GM21528 (cell line): ENCODE data around the gene CUX1.
"Not testable (repeated sequence)": the region's sequence is repeated elsewhere in the genome, so short reads cannot be mapped to it uniquely, and the experiment has no call there.

ENCODE experiments used
- ATAC-seq: cut with Tn5 transposase; IDR thresholded peaks from one replicate; pipeline ENCODE4 v1.9.1; 2021; ENCODE audit warnings: mild to moderate bottlenecking, moderate library complexity; ENCODE audit not compliant: unreplicated experiment, low FRiP score

CUX1 gene

DNA sequence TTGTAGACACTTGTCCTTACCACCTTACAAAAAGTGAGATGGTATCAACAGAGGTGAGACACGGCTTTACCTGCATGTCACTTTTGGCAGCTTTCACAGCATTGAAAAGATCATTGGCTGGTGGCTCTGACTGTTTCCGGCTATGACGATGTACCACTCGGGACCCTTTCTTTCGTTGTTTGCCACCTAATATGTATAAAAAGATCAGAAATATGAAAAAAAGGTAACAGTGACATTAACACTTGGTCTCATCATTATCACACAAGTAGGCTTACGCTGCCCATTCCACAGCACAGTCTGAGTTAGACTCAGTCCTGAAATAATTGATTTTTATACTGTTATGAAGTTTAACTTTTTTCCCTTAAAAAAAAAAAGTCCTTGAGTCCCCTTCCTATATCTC is 509.8 kb downstream of the CUX1 start:
- ATAC-seq = not testable (repeated sequence)

- ATAC-seq = not testable (repeated sequence)
Measured at GRCh38 chr7:102328863-102329262, 511.4 kb downstream of the CUX1 start.

GRCh38 chr7:102329366-102329765 is 511.9 kb downstream of the CUX1 start:
- ATAC-seq = not testable (repeated sequence)

- not testable (repeated sequence) for ATAC-seq
Measured at GRCh38 chr7:102330666-102331460, 513.4 kb downstream of the CUX1 start.
